NCI-H446 treated with DMSO at 0.1 percent for 48 hours (cell line): Measurements from ENCODE around the gene GPSM3.
"Not testable (repeated sequence)": the region's sequence is repeated elsewhere in the genome, so short reads cannot be mapped to it uniquely, and the experiment has no call there.

Source experiments
- DNase-seq: peaks from one replicate; lab custom pipeline; 2025; lab: John Stamatoyannopoulos, UW

GPSM3 gene

GRCh38 chr6:32192608-32193039 is at the start of gene GPSM3:
TSS of gene GPSM3 (minus strand) at chr6:32192643. CDS start at chr6:32192513, 130 bp downstream.
- DNase-seq, result no peak

GRCh38 chr6:32240686-32241085 is 48.2 kb upstream of the GPSM3 start:
- no peak for DNase-seq

- DNase-seq, result no peak
These were observed 47.0 kb upstream of the GPSM3 start for GRCh38 chr6:32239462-32239861.

GRCh38 chr6:32234934-32235333 is 42.5 kb upstream of the GPSM3 start:
- DNase-seq, result no peak

- DNase-seq, result no peak
These were observed 34.0 kb upstream of the GPSM3 start for GRCh38 chr6:32226434-32226833.

- no peak for DNase-seq
These were observed 32.3 kb upstream of the GPSM3 start for GRCh38 chr6:32224696-32225095.

DNA sequence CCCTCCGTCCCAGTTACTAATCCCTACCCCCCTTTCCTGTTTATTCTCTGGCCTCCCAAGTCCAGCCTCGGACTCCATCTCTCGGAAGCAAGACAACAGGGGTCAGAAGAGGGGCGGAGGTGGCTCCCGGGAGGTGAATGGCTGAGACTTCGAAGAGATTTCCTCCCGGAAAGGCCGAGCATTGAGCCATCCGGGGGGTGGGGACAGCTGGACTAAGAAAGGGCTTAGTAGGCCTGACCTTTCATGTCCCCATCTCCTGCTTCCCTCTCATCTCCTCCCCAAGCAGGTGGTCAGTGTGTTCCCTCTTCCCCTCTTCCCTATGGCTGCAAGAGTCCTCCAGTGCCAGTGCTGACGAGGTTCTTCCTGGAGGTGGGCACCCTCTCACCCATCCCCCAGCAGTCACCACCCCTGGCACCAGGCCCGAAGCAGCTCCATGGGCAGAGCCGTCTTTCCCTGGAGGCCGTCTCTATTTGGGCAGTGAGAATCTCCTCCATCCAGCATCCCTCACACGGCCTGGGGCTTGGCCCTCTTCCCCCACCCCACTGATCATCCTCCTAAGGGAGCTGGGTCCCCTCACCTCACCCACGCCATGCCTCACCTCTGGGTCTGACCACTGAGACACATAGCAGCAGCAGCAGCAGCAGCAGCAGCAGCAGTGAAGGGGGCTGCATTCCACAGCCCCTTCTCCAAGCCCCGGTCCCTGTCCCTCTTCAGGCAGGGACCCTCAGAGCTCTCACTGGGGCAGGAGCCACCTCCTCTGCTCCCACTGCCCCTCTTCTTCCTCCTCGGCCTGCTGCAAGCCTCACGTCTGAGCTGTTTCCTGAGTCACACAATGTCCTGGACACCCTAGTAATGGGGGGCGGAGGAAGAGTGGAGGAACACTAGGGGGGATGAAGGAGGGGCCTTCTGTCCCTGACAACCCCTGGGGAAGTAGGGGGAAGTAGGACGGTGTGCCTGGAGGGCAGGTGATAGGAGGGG is 31.1 kb upstream of the GPSM3 start, which contains the start of gene NOTCH4:
Gene NOTCH4 (minus strand): TSS at position 810 of the 978 bp plus-strand sequence. CDS start 139 bp downstream, at position 671.
- no peak for DNase-seq

- DNase-seq, result no peak
These were observed 30.1 kb upstream of the GPSM3 start for GRCh38 chr6:32222333-32223230.

DNA sequence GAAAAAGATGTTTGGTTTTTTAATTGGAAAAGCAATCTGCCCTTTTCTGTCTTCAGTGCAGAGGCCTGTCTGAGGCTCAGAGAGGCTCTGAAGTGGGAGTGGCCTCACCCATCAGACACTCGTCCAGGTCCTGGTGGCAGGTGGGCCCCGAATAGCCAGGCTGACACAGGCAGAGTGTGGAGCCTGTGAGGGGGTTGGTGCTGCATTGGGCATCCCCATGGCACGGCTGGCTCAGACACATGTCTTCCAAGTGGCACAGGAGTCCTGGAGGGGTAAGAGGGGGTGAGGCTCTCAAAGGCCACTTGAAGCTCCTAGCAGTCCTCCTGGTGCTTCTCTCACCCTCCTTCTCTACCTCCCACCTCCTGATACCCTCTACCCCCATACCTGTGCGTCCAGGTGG is 27.6 kb upstream of the GPSM3 start:
- no peak for DNase-seq

- DNase-seq, result no peak
These were observed 25.7 kb upstream of the GPSM3 start for GRCh38 chr6:32218167-32218566.

DNA sequence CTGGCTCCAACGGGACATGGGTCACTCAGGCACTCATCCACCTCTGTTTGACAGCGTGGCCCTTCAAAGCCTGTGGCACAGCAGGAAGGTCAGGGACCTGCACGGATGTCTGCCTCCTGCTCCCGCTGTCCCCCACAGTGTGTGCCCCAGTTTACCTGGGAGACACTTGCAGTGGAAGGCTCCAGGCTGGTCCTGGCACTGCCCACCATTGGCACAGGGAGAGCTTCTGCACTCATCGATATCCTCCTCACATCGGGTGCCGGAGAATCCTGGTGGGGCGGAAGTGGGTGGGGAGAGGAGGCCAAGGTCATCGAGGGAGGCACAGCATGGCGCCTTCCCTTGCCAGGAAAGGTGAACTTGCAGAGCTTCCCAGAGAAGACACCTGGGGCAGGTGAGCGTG is 24.6 kb upstream of the GPSM3 start:
- DNase-seq, result no peak

DNA sequence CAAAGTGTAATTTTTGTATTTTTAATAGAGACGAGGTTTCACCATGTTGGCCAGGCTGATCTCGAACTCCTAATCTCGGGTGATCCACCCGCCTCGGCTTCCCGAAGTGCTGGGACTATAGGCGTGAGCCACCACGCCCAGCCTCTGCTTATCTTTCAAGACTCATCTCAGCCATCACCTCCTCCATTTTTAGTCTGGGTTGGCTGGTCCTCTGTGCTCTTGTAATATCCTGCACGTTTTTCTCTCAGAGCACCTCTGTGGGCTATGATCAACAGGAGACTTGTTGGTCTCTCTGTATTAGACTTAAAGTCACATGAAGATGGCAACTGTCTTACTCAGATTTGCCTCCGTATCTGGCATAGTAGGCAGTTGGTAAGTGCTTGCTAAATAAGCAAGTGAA is 23.8 kb upstream of the GPSM3 start:
- no peak for DNase-seq

DNA sequence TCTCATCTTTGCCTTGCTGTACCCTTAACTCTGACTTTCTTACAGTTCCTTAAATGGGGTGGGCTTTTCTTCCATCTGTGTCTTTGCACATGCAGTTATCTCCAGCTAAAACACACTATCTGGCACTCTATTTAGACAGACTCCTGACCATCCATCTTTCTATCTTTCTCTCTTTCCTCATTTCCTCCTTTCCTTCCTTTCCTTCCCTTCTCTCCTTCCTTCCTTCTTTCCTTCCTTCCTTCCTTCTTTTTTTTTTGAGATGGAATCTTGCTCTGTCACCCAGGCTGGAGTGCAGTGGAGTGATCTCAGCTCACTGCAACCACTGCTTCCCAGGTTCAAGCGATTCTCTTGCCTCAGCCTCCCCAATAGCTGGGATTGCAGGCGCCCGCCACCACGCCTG is 23.2 kb upstream of the GPSM3 start:
- DNase-seq, result no peak

DNA sequence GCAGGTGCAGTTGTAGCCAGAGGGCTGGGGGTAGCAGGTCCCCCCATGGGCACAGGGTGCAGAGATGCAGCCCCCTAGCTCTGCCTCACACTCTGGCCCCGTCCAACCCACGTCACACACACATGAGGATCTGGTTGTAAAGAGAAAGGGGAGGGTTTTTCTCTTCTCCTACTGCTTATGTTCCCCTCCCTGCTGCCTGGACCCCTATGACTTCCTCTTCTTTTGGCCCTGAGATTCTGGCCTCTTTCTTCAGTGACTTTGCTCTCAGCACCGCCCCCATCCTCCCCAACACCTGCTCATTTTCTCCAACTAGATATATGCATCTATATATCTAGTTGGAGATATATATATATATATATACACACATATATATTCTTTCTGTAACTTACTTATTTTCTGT is 21.7 kb upstream of the GPSM3 start:
- DNase-seq, result no peak

DNA sequence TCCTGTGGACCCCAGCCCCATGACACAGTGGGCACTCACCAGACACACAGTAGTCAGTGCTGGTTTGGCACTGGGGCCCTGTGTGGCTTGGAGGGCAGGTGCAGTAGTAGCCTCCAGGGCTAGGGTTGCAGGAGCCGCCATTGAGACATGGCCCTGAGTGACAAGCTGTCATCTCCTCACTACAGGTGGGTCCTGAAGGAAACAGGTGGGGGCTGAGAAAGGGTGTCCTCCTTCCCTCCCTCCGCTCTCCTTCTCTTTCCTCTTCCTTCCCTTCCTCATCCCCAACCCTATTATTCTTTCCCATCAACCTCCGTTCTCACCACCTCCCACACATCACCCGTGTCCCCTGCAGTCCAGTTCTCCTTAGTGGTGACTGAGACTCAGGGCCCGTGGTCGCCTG is 21.2 kb upstream of the GPSM3 start:
- DNase-seq, result no peak

- DNase-seq, result no peak
These were observed 19.8 kb upstream of the GPSM3 start for GRCh38 chr6:32212076-32212760.

DNA sequence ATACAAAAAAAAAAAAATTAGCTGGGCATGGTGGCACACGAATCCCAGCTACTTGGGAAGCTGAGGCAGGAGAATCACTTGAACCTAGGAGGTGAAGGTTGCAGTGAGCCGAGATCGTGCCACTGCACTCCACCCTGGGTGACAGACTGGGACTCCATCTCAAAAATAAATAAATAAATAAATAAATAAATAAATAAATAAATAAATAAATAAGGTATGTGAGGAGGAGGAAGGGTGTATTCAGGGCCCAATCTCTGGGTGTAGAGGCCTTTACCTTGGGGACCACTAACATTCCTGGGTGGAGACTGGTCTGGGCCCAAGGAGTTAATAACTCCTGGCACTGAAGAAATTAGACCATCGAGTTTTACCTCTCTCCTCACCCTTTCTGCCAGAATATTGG is 19.0 kb upstream of the GPSM3 start:
- not testable (repeated sequence) for DNase-seq

DNA sequence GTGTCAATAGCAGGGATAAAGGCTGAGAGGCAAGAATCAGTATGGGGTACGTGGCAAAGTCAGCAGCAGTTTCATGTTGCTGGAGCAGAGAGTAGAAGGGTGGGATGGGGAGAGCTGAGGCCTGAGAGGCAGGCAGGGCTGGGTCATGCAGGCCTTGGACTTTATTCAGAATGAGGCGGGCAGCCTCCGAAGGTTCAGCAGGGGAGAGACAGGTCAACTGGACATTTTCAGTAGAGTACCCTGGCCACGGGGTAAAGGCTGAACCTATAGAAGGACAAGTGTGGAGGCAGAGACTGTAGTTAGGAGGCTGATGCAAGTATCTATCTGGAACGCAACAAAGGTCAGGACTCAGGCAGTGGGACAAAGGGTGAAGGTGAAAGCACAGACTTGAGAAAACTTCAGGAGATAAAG is 17.8 kb upstream of the GPSM3 start:
- DNase-seq, result no peak

- no peak for DNase-seq
These were observed 16.6 kb upstream of the GPSM3 start for GRCh38 chr6:32208996-32209395.

- DNase-seq, result no peak
These were observed 11.8 kb upstream of the GPSM3 start for GRCh38 chr6:32204268-32204715.

DNA sequence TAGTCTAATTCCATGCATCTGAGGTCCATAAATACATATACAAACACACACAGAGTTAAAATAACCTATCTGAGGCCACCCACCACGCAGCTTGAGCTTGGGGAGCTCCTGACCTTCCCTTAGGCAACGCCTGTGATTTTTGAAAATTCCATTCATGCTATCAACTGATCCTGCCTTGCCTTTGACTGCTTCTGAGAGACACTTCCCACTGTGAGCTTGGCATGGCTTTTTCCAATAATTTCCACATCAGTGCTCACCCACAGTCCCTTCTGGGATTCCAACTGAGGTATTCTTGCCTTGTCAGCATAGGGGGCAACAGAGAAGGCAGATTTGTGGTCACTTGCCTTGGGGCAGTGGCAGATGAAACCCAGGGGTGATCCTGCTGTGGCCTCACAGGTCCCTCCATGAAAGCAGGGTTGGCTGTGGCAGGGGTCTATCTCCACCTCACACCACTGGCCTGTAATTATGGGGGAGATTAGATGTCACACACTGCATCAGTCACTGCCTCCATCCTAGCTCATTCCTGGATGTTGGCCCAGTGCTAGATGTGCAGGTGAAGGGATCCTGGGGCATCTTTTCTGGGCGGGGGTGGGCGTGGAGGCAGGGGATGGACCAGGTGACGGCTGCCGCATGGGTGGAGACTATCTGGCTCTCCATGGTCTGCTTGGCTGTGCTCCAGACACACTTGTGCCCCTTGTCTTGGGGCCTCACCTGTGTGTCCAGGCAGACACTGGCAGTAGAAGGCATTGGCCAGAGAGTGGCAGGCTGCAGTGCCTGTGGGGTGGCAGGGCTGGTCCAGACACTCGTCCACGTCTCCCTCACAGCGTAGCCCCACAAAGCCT is 11.2 kb upstream of the GPSM3 start:
- DNase-seq, result no peak
